Immature natural killer cell (primary cell): Measurements from ENCODE around the gene DLGAP1. TPM values are rescaled to one million over a fixed set of nuclear protein-coding genes. Genes with fewer than 3 reads are reported as not detected.
"Not testable (repeated sequence)": the region's sequence is repeated elsewhere in the genome, so short reads cannot be mapped to it uniquely, and the experiment has no call there.

Experiments
- DNase-seq, 3 donors: peaks; one replicate each; pipeline ENCODE4 v3.0.0; 2022; ENCODE audit warnings: mixed read lengths in 1 of 3
- H3K27ac Mint-ChIP-seq, 6 donors: one replicate each; pipeline ENCODE4 v1.8.0; 2020; ENCODE audit warnings: mixed read lengths in 6 of 6, mild to moderate bottlenecking in 5 of 6, inconsistent platforms in 4 of 6, moderate library complexity in 3 of 6
- H3K27me3 Mint-ChIP-seq, 3 donors: one replicate each; pipeline ENCODE4 v1.8.0; 2020 to 2021; ENCODE audit warnings: low read depth in 3 of 3, mild to moderate bottlenecking in 3 of 3, mixed read lengths in 3 of 3, moderate library complexity in 3 of 3, inconsistent platforms in 1 of 3
- H3K36me3 Mint-ChIP-seq, 3 donors: one replicate each; pipeline ENCODE4 v1.8.0; 2020; ENCODE audit warnings: mixed read lengths in 3 of 3, inconsistent platforms in 2 of 3, mild to moderate bottlenecking in 2 of 3
- H3K4me1 Mint-ChIP-seq, 2 donors: one replicate each; pipeline ENCODE4 v1.8.0; 2020; ENCODE audit warnings: inconsistent platforms in 2 of 2, mild to moderate bottlenecking in 2 of 2, mixed read lengths in 2 of 2, moderate library complexity in 1 of 2
- H3K4me3 Mint-ChIP-seq, 5 donors: one replicate each; pipeline ENCODE4 v1.8.0; 2020; ENCODE audit warnings: mild to moderate bottlenecking in 5 of 5, mixed read lengths in 5 of 5, inconsistent platforms in 3 of 5, moderate library complexity in 3 of 5
- H3K9me3 Mint-ChIP-seq, 6 donors: one replicate each; pipeline ENCODE4 v1.8.0; 2020; ENCODE audit warnings: mild to moderate bottlenecking in 6 of 6, mixed read lengths in 6 of 6, inconsistent platforms in 4 of 6, moderate library complexity in 3 of 6
- polyA plus RNA-seq, 3 donors: library from polyadenylated mRNA; unstranded; fragments of 300-500 nt; fragmentation: Illumina TruSeq; gene quantifications; one replicate each; pipeline ENCODE4 v1.2.3, GENCODE V29; 2021

Gene DLGAP1
- polyA plus RNA-seq, 3 donors from 2014 or later, result not detected

GRCh38 chr18:3584897-3585460, 870.1 kb downstream of the DLGAP1 start:
- H3K36me3 Mint-ChIP-seq, result no peaks in the 10 kb centered on the region
- peaks cover 0 to 4% (median 1%) of the 10 kb centered on the region in 3 donors for H3K27me3 Mint-ChIP-seq
- no peaks in the 10 kb centered on the region for H3K9me3 Mint-ChIP-seq
- no peak overlapping the region for H3K27ac Mint-ChIP-seq
- H3K4me3 Mint-ChIP-seq, result no peak overlapping the region
- no peak for DNase-seq
- H3K4me1 Mint-ChIP-seq, result peaks cover 0 to 3% of the 10 kb centered on the region in 2 donors

GRCh38 chr18:3584266-3584861, 870.7 kb downstream of the DLGAP1 start:
- H3K9me3 Mint-ChIP-seq, result no peaks in the 10 kb centered on the region
- H3K27me3 Mint-ChIP-seq, result peaks cover 0 to 4% (median 1%) of the 10 kb centered on the region in 3 donors
- peaks cover 0 to 3% of the 10 kb centered on the region in 2 donors for H3K4me1 Mint-ChIP-seq
- peak overlapping the region in 1 of 6 donors; percentile 28 for H3K27ac Mint-ChIP-seq
- no peaks in the 10 kb centered on the region for H3K36me3 Mint-ChIP-seq
- no peak for DNase-seq
- H3K4me3 Mint-ChIP-seq, result no peak overlapping the region

GRCh38 chr18:3583873-3584247, 871.2 kb downstream of the DLGAP1 start:
- peaks cover 0 to 4% (median 1%) of the 10 kb centered on the region in 3 donors for H3K27me3 Mint-ChIP-seq
- no peaks in the 10 kb centered on the region for H3K9me3 Mint-ChIP-seq
- no peak overlapping the region for H3K27ac Mint-ChIP-seq
- H3K36me3 Mint-ChIP-seq, result no peaks in the 10 kb centered on the region
- H3K4me3 Mint-ChIP-seq, result no peak overlapping the region
- DNase-seq, result no peak
- H3K4me1 Mint-ChIP-seq, result peaks cover 0 to 3% of the 10 kb centered on the region in 2 donors

GRCh38 chr18:3583106-3583872, 871.8 kb downstream of the DLGAP1 start:
- H3K4me3 Mint-ChIP-seq, H3K27ac Mint-ChIP-seq, H3K9me3 Mint-ChIP-seq, DNase-seq, H3K4me1 Mint-ChIP-seq, H3K36me3 Mint-ChIP-seq, H3K27me3 Mint-ChIP-seq: not testable (repeated sequence)

GRCh38 chr18:3581890-3582289, 873.2 kb downstream of the DLGAP1 start:
- Mint-ChIP-seq H3K9me3 (no peaks in the 10 kb centered on the region), H3K27ac (no peak overlapping the region), H3K27me3 (peaks cover 0 to 4% (median 1%) of the 10 kb centered on the region in 3 donors), H3K36me3 (no peaks in the 10 kb centered on the region), H3K4me1 (peaks cover 0 to 3% of the 10 kb centered on the region in 2 donors), H3K4me3 (no peak overlapping the region)
- DNase-seq, result no peak

- H3K27me3 Mint-ChIP-seq, H3K4me1 Mint-ChIP-seq, H3K4me3 Mint-ChIP-seq, H3K36me3 Mint-ChIP-seq, DNase-seq, H3K27ac Mint-ChIP-seq, H3K9me3 Mint-ChIP-seq: not testable (repeated sequence)
These were observed 874.5 kb downstream of the DLGAP1 start for GRCh38 chr18:3580523-3581025.

- Mint-ChIP-seq H3K4me3 (no peak overlapping the region), H3K27ac (no peak overlapping the region), H3K4me1 (no peaks in the 10 kb centered on the region), H3K36me3 (no peaks in the 10 kb centered on the region), H3K9me3 (no peaks in the 10 kb centered on the region), H3K27me3 (no peaks in the 10 kb centered on the region)
- DNase-seq, result no peak
These were observed 875.4 kb downstream of the DLGAP1 start for GRCh38 chr18:3579701-3580100.

- no peaks in the 10 kb centered on the region for H3K27me3 Mint-ChIP-seq
- no peaks in the 10 kb centered on the region for H3K36me3 Mint-ChIP-seq
- no peaks in the 10 kb centered on the region for H3K4me1 Mint-ChIP-seq
- H3K27ac Mint-ChIP-seq, result no peak overlapping the region
- DNase-seq, result no peak
- H3K9me3 Mint-ChIP-seq, result no peaks in the 10 kb centered on the region
- no peak overlapping the region for H3K4me3 Mint-ChIP-seq
These were observed 876.5 kb downstream of the DLGAP1 start for GRCh38 chr18:3578621-3579020.

GRCh38 chr18:3577281-3577855, 877.7 kb downstream of the DLGAP1 start:
- peak overlapping the region in 1 of 6 donors; percentile 77 for H3K27ac Mint-ChIP-seq
- H3K27me3 Mint-ChIP-seq, result no peaks in the 10 kb centered on the region
- no peaks in the 10 kb centered on the region for H3K9me3 Mint-ChIP-seq
- no peak overlapping the region for H3K4me3 Mint-ChIP-seq
- DNase-seq, result no peak
- no peaks in the 10 kb centered on the region for H3K4me1 Mint-ChIP-seq
- no peaks in the 10 kb centered on the region for H3K36me3 Mint-ChIP-seq

GRCh38 chr18:3572761-3573160, 882.3 kb downstream of the DLGAP1 start:
- Mint-ChIP-seq H3K27me3 (no peaks in the 10 kb centered on the region), H3K36me3 (no peaks in the 10 kb centered on the region), H3K27ac (no peak overlapping the region), H3K4me1 (no peaks in the 10 kb centered on the region), H3K4me3 (no peak overlapping the region), H3K9me3 (no peaks in the 10 kb centered on the region)
- no peak for DNase-seq

GRCh38 chr18:3566851-3567250, 888.3 kb downstream of the DLGAP1 start:
- H3K27ac Mint-ChIP-seq, result no peak overlapping the region
- DNase-seq, result no peak
- H3K4me3 Mint-ChIP-seq, result no peak overlapping the region
- H3K4me1 Mint-ChIP-seq, result no peaks in the 10 kb centered on the region
- peaks cover 0 to 4% (median 0%) of the 10 kb centered on the region in 3 donors for H3K27me3 Mint-ChIP-seq
- H3K36me3 Mint-ChIP-seq, result peaks cover 4 to 14% (median 10%) of the 10 kb centered on the region in 3 donors
- peaks cover 6 to 14% (median 7%) of the 10 kb centered on the region in 6 donors for H3K9me3 Mint-ChIP-seq

- Mint-ChIP-seq H3K27me3 (peaks cover 0 to 5% (median 4%) of the 10 kb centered on the region in 3 donors), H3K27ac (no peak overlapping the region), H3K36me3 (peaks cover 4 to 14% (median 10%) of the 10 kb centered on the region in 3 donors), H3K4me1 (no peaks in the 10 kb centered on the region), H3K4me3 (no peak overlapping the region), H3K9me3 (peaks cover 6 to 14% (median 8%) of the 10 kb centered on the region in 6 donors)
- DNase-seq, result no peak
These were observed 894.4 kb downstream of the DLGAP1 start for GRCh38 chr18:3560755-3561154.

GRCh38 chr18:3554811-3555427, 900.2 kb downstream of the DLGAP1 start:
- no peaks in the 10 kb centered on the region for H3K9me3 Mint-ChIP-seq
- no peak overlapping the region for H3K4me3 Mint-ChIP-seq
- no peak overlapping the region for H3K27ac Mint-ChIP-seq
- DNase-seq, result no peak
- peaks cover 0 to 7% (median 0%) of the 10 kb centered on the region in 3 donors for H3K27me3 Mint-ChIP-seq
- H3K36me3 Mint-ChIP-seq, result peaks cover 0 to 4% (median 0%) of the 10 kb centered on the region in 3 donors
- no peaks in the 10 kb centered on the region for H3K4me1 Mint-ChIP-seq
